Measurements from ENCODE around the gene ETV3L. TPM values are rescaled to one million over a fixed set of nuclear protein-coding genes. Genes with fewer than 3 reads are reported as not detected.
"Not testable (repeated sequence)": the region's sequence is repeated elsewhere in the genome, so short reads cannot be mapped to it uniquely, and the experiment has no call there.

The ETV3L gene
- total RNA-seq, 4 donors from 2014 or later, result not detected

DNA sequence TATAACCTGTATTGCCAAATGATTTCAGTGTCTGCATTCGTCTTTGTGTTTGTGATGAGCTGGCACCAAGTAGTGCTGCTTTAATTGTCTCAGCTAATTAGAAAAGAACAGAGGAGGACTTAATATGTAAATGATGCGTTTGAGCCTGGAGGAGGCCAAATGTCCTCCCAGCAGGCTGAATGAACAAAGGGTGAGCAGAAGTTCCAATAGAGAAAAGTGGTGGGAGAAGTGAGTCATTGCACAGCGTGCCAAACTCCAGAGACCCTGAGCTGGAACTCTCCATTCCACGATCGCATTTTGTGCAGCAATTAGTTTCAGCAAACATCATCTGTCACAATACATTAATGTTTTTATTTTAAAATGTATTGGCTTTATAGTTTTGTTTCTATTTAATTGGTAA, 17.9 kb downstream of the ETV3L start:
- no peaks in the 10 kb centered on the region for H3K9me3 ChIP-seq
- no peaks in the 10 kb centered on the region for H3K27me3 ChIP-seq
- TF ChIP-seq, protein P1, sequence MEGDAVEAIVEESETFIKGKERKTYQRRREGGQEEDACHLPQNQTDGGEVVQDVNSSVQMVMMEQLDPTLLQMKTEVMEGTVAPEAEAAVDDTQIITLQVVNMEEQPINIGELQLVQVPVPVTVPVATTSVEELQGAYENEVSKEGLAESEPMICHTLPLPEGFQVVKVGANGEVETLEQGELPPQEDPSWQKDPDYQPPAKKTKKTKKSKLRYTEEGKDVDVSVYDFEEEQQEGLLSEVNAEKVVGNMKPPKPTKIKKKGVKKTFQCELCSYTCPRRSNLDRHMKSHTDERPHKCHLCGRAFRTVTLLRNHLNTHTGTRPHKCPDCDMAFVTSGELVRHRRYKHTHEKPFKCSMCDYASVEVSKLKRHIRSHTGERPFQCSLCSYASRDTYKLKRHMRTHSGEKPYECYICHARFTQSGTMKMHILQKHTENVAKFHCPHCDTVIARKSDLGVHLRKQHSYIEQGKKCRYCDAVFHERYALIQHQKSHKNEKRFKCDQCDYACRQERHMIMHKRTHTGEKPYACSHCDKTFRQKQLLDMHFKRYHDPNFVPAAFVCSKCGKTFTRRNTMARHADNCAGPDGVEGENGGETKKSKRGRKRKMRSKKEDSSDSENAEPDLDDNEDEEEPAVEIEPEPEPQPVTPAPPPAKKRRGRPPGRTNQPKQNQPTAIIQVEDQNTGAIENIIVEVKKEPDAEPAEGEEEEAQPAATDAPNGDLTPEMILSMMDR (IDR thresholded peaks at IDR 0.05), result no peak
- TF ChIP-seq POLR2A (IDR thresholded peaks at IDR 0.05), result no peak
- DNase-seq, result no peak
- no peak overlapping the region for H3K27ac ChIP-seq
- H3K4me1 ChIP-seq, result no peaks in the 10 kb centered on the region
- no peak overlapping the region for H3K4me3 ChIP-seq
- no peaks in the 10 kb centered on the region for H3K36me3 ChIP-seq

- no peak for TF ChIP-seq POLR2A (IDR thresholded peaks at IDR 0.05)
- TF ChIP-seq, protein P1 (IDR thresholded peaks at IDR 0.05), result no peak
- DNase-seq, result no peak
- H3K27ac ChIP-seq, result no peak overlapping the region
- no peaks in the 10 kb centered on the region for H3K9me3 ChIP-seq
- H3K4me1 ChIP-seq, result no peaks in the 10 kb centered on the region
- no peaks in the 10 kb centered on the region for H3K36me3 ChIP-seq
- H3K4me3 ChIP-seq, result no peak overlapping the region
- H3K27me3 ChIP-seq, result no peaks in the 10 kb centered on the region
Observed at GRCh38 chr1:157080714-157081113, 18.9 kb downstream of the ETV3L start.

DNA sequence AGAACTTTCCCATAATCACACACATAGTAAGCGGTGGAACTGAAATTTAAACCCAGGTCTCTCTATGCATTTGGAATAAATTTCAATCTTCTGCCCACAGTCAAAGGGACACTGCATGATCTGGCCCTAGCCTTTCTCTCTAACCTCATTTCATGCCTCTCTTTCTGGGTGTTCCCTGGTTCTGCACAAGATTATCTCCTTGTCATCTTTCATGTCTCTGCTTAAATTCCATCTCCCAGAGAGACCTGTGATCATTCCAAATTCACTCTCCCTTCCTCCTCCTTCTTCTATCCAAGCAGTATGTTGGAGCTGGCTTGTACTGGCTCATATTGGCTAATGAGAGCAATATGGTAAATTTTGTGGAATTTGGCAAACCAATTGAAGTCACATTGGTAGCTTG, 22.2 kb downstream of the ETV3L start:
- H3K27me3 ChIP-seq, result no peaks in the 10 kb centered on the region
- H3K4me1 ChIP-seq, result peaks cover 0 to 8% (median 0%) of the 10 kb centered on the region in 4 donors
- no peaks in the 10 kb centered on the region for H3K36me3 ChIP-seq
- H3K9me3 ChIP-seq, result no peaks in the 10 kb centered on the region
- no peak for DNase-seq
- H3K4me3 ChIP-seq, result no peak overlapping the region
- no peak overlapping the region for H3K27ac ChIP-seq
- no peak for TF ChIP-seq POLR2A (IDR thresholded peaks at IDR 0.05)
- TF ChIP-seq, protein P1 (IDR thresholded peaks at IDR 0.05), result no peak

GRCh38 chr1:157073944-157074685, 25.5 kb downstream of the ETV3L start:
- DNase-seq, result peak in 2 of 3 donors; percentile 81 to 83
- H3K36me3 ChIP-seq, result no peaks in the 10 kb centered on the region
- H3K9me3 ChIP-seq, result no peaks in the 10 kb centered on the region
- no peaks in the 10 kb centered on the region for H3K27me3 ChIP-seq
- peaks cover 0 to 8% (median 0%) of the 10 kb centered on the region in 4 donors for H3K4me1 ChIP-seq
- no peak overlapping the region for H3K27ac ChIP-seq
- H3K4me3 ChIP-seq, result peak overlapping the region in 2 of 4 donors; percentile 28 to 32
- TF ChIP-seq, protein P1 (IDR thresholded peaks at IDR 0.05), result peak in 4 of 6 experiments; percentile 48 to 71 (median 64)
- no peak for TF ChIP-seq POLR2A (IDR thresholded peaks at IDR 0.05)

DNA sequence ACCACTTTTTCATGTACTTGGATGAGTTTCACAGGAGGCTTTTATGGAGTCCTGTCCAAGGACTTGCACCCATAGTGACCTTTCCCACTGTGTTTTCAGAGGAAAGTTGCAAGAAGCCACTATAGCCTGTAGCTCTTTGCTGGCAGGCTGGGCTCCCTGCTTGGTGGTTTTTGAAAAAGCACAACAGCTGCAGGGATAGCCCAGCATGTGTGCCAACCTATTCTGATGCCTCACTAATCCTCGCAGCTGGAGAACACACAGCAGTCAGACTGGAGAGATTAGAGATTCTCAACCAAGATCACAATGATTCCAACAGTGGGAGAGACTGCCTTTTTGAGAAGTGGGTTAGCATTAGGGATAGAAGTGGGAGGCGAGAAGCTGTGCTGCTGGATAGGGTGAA, 30.0 kb downstream of the ETV3L start:
- Histone ChIP-seq H3K4me1 (peaks cover 0 to 8% (median 0%) of the 10 kb centered on the region in 4 donors), H3K27me3 (no peaks in the 10 kb centered on the region), H3K27ac (no peak overlapping the region), H3K36me3 (no peaks in the 10 kb centered on the region), H3K9me3 (no peaks in the 10 kb centered on the region), H3K4me3 (no peak overlapping the region)
- TF ChIP-seq, protein P1 (IDR thresholded peaks at IDR 0.05), result no peak
- no peak for TF ChIP-seq POLR2A (IDR thresholded peaks at IDR 0.05)
- no peak for DNase-seq

DNA sequence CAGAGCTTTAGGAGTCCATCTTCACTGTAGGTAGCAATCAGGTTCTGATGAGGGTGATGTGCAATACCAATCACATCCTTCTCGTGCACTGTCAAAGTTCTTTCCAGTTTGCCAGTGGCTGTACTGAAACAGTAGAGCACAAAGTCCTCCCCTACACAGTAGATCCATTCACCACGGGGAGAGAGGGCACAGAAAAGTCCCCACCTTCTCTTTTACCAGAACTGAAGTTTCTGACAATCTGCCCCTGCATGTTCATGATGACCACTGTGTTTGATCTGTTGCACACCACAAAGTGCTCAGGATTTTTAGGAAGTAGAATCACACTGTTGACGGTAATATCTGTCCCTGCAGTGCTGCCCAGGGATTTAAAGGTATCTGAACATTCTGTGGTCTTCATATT, 40.4 kb downstream of the ETV3L start:
- H3K27me3 ChIP-seq, DNase-seq, H3K36me3 ChIP-seq, H3K4me3 ChIP-seq, H3K27ac ChIP-seq, H3K9me3 ChIP-seq, H3K4me1 ChIP-seq: not testable (repeated sequence)

Measured in Peyer's patch (tissue), 4 donors.